GM23248 (cell line): ENCODE measurements around the gene PRIM1. TPM values are rescaled to one million over a fixed set of nuclear protein-coding genes. Genes with fewer than 3 reads are reported as not detected.

ENCODE experiments used
- DNase-seq: peaks from one replicate; pipeline ENCODE4 v3.0.0-alpha.2; 2015
- H2AFZ ChIP-seq: fragments of 200-600 bp; sonication (generic); 2 replicates; pipeline ENCODE4 v1.6.1; 2016; ENCODE audit warnings: antibody characterized with exemption
- H3F3A ChIP-seq: fragments of 200-600 bp; sonication (generic); 2 replicates; pipeline ENCODE4 v1.6.1; 2016; ENCODE audit warnings: mild to moderate bottlenecking, antibody characterized with exemption, mixed run types; ENCODE audit not compliant: insufficient read depth
- H3K27ac ChIP-seq: fragments of 200-600 bp; sonication (generic); 2 replicates; pipeline ENCODE4 v1.5.1; 2016; ENCODE audit warnings: mild to moderate bottlenecking
- H3K27me3 ChIP-seq: fragments of 200-600 bp; sonication (generic); replicated peaks from 2 replicates; pipeline ENCODE4 v1.6.1; 2016; ENCODE audit warnings: mild to moderate bottlenecking; ENCODE audit not compliant: insufficient read depth
- H3K36me3 ChIP-seq: fragments of 200-600 bp; sonication (generic); 2 replicates; pipeline ENCODE4 v1.6.1; 2016; ENCODE audit warnings: low read depth, mild to moderate bottlenecking
- H3K4me1 ChIP-seq: fragments of 200-600 bp; sonication (generic); 2 replicates; pipeline ENCODE4 v1.6.1; 2016; ENCODE audit warnings: mild to moderate bottlenecking; ENCODE audit not compliant: insufficient read depth
- H3K4me2 ChIP-seq: fragments of 200-600 bp; sonication (generic); one replicate; pipeline ENCODE4 v1.6.1; 2016; ENCODE audit warnings: mild to moderate bottlenecking; ENCODE audit not compliant: unreplicated experiment
- H3K4me3 ChIP-seq: fragments of 200-600 bp; sonication (generic); 2 replicates; pipeline ENCODE4 v1.5.1; 2016; ENCODE audit warnings: mild to moderate bottlenecking
- H3K79me2 ChIP-seq: fragments of 200-600 bp; sonication (generic); 2 replicates; pipeline ENCODE4 v1.6.1; 2016; ENCODE audit warnings: mild to moderate bottlenecking; ENCODE audit not compliant: insufficient read depth
- H3K9ac ChIP-seq: fragments of 200-600 bp; sonication (generic); 2 replicates; pipeline ENCODE4 v1.6.1; 2016; ENCODE audit warnings: mild to moderate bottlenecking
- H3K9me2 ChIP-seq: fragments of 200-600 bp; sonication (generic); 2 replicates; pipeline ENCODE4 v1.6.1; 2016; ENCODE audit warnings: mixed run types, mild to moderate bottlenecking, moderate library complexity; ENCODE audit not compliant: insufficient read depth
- H3K9me3 ChIP-seq: fragments of 200-600 bp; sonication (generic); one replicate; pipeline ENCODE4 v1.6.1; 2017; ENCODE audit warnings: low read depth
- H4K20me1 ChIP-seq: fragments of 200-600 bp; sonication (generic); 2 replicates; pipeline ENCODE4 v1.6.0; 2016; ENCODE audit not compliant: insufficient read depth
- EZH2 ChIP-seq: fragments of 200-600 bp; sonication (generic); IDR thresholded peaks from 2 replicates; pipeline ENCODE4 v1.6.1; 2018; ENCODE audit warnings: antibody characterized with exemption, mild to moderate bottlenecking; ENCODE audit not compliant: insufficient read depth, poor library complexity, severe bottlenecking
- EZH2phosphoT487 ChIP-seq: fragments of 200-600 bp; sonication (generic); IDR thresholded peaks from 2 replicates; pipeline ENCODE4 v1.6.1; 2018; ENCODE audit warnings: antibody characterized with exemption, moderate library complexity, mild to moderate bottlenecking, low read depth; ENCODE audit not compliant: insufficient read depth
- WGBS, 2 experiments: methylation state at CpG; one replicate each; pipeline ENCODE4 v1.1.6; 2015 to 2017; ENCODE audit warnings: low lambda C conversion rate in 2 of 2, low coverage in 1 of 2; ENCODE audit errors: missing lambda C conversion rate in 2 of 2; 5-methylcytosine and 5-hydroxymethylcytosine counted together
- in situ Hi-C: fragments of 300-500 bp; cut with MboI; formaldehyde crosslinking; loops from 2 replicates; pipeline ENCODE4 v1.15.0; 2020
- polyA plus RNA-seq: library from polyadenylated mRNA; unstranded; fragments of >200 nt; fragmentation: Nextera tagmentation; extraction: Ambion mirVana; gene quantifications from 2 replicates; pipeline ENCODE4 v1.2.1, GENCODE V29; 2016
- total RNA-seq: library from RNA; depleted of rRNA; stranded (reverse); fragments of >200 nt; shearing (Covaris generic); gene quantifications from 2 replicates; pipeline ENCODE4 v1.2.3, GENCODE V29; 2014; rRNA removed

PRIM1 gene
- total and polyA plus RNA-seq, 2 experiments from 2014 or later: 6.1 to 8.7 TPM

- H3K36me3 ChIP-seq: no peaks in the 10 kb centered on the region
- peak; percentile 100 for DNase-seq
- H3F3A ChIP-seq: peaks cover 23% of the 10 kb centered on the region
- no peaks in the 10 kb centered on the region for H3K9me2 ChIP-seq
- peak within 1 kb of the TSS; percentile 89 for H2AFZ ChIP-seq
- H3K27ac ChIP-seq: peak within 1 kb of the TSS; percentile 97
- H3K9me3 ChIP-seq: no peaks in the 10 kb centered on the region
- no peak for TF ChIP-seq EZH2phosphoT487
- TF ChIP-seq EZH2: no peak
- no peaks in the 10 kb centered on the region for H3K27me3 ChIP-seq
- peaks cover 18% of the 10 kb centered on the region for H3K4me1 ChIP-seq
- H3K4me2 ChIP-seq: peak within 1 kb of the TSS; percentile 94
- WGBS, 2 experiments: 0 to 2% methylated on average over 51 to 63 of the region's 64 CpGs
- H3K79me2 ChIP-seq: peaks cover 46% of the 10 kb centered on the region
- H3K4me3 ChIP-seq: peak within 1 kb of the TSS; percentile 98
- H3K9ac ChIP-seq: peak within 1 kb of the TSS; percentile 97
- in situ Hi-C loops: no loop called here
- peaks cover 3% of the 10 kb centered on the region; the same call in 1 of the 2 replicates for H4K20me1 ChIP-seq
Observed at GRCh38 chr12:56688129-56688845, 63.8 kb downstream of the PRIM1 start, which contains the start of gene PTGES3. PTGES3 (minus strand) TSS chr12:56688284; CDS start chr12:56687999, 285 bp downstream.

- peaks cover 3% of the 10 kb centered on the region; the same call in 1 of the 2 replicates for H4K20me1 ChIP-seq
- H3K27me3 ChIP-seq: no peaks in the 10 kb centered on the region
- H3K4me1 ChIP-seq: peaks cover 18% of the 10 kb centered on the region
- peak; percentile 60 for DNase-seq
- peak overlapping the region; percentile 79 for H2AFZ ChIP-seq
- no peaks in the 10 kb centered on the region for H3K9me3 ChIP-seq
- H3F3A ChIP-seq: peaks cover 23% of the 10 kb centered on the region
- TF ChIP-seq EZH2phosphoT487: no peak
- TF ChIP-seq EZH2: no peak
- H3K9ac ChIP-seq: peak overlapping the region; percentile 97
- peaks cover 54% of the 10 kb centered on the region for H3K79me2 ChIP-seq
- H3K4me3 ChIP-seq: peak overlapping the region; percentile 98
- peak overlapping the region; percentile 97 for H3K27ac ChIP-seq
- in situ Hi-C loops: no loop called here
- H3K4me2 ChIP-seq: peak overlapping the region; percentile 91
- WGBS, 2 experiments: 1% methylated on average over 50 to 54 of the region's 62 CpGs
- H3K9me2 ChIP-seq: no peaks in the 10 kb centered on the region
- no peaks in the 10 kb centered on the region for H3K36me3 ChIP-seq
Observed at GRCh38 chr12:56687223-56688128, 64.6 kb downstream of the PRIM1 start.

- Histone ChIP-seq H3K27ac (peak overlapping the region; percentile 66), H3K36me3 (0 out of 2 replicates have a peak, but pooled peaks cover 4% of the 10 kb centered on the region)
Observed at GRCh38 chr12:56684745-56685359, 67.3 kb downstream of the PRIM1 start.

GRCh38 chr12:56682323-56682722 lies 69.8 kb downstream of the PRIM1 start:
- whole genome bisulfite sequencing, 2 experiments: 76 to 77% methylated on average over 5 to 6 of the region's 6 CpGs
- no peak overlapping the region for H3K27ac ChIP-seq
- peaks cover 100% of the 10 kb centered on the region for H3K79me2 ChIP-seq
- peaks cover 17% of the 10 kb centered on the region for H3F3A ChIP-seq
- H2AFZ ChIP-seq: no peak overlapping the region
- H4K20me1 ChIP-seq: peaks cover 7% of the 10 kb centered on the region; the same call in 1 of the 2 replicates
- H3K9ac ChIP-seq: no peak overlapping the region
- H3K27me3 ChIP-seq: no peaks in the 10 kb centered on the region
- H3K4me1 ChIP-seq: peaks cover 18% of the 10 kb centered on the region
- no peaks in the 10 kb centered on the region for H3K9me3 ChIP-seq
- H3K9me2 ChIP-seq: no peaks in the 10 kb centered on the region
- peaks cover 6% of the 10 kb centered on the region; the same call in 1 of the 2 replicates for H3K36me3 ChIP-seq
- TF ChIP-seq EZH2 (no peak), EZH2phosphoT487 (no peak)
- no peak overlapping the region for H3K4me2 ChIP-seq
- H3K4me3 ChIP-seq: no peak overlapping the region
- in situ Hi-C loops: no loop called here
- no peak for DNase-seq

More at GRCh38 chr12:56684745-56685359, 67.3 kb downstream of the PRIM1 start:
- Histone ChIP-seq H3K4me3 (peak overlapping the region; percentile 98), H3K4me2 (peak overlapping the region; percentile 91), H3K9me3 (no peaks in the 10 kb centered on the region), H4K20me1 (peaks cover 7% of the 10 kb centered on the region; the same call in 1 of the 2 replicates), H2AFZ (no peak overlapping the region), H3K9me2 (no peaks in the 10 kb centered on the region), H3K79me2 (peaks cover 81% of the 10 kb centered on the region), H3F3A (peaks cover 23% of the 10 kb centered on the region), H3K4me1 (peaks cover 18% of the 10 kb centered on the region), H3K9ac (peak overlapping the region; percentile 74), H3K27me3 (no peaks in the 10 kb centered on the region)
- TF ChIP-seq EZH2phosphoT487 (no peak), EZH2 (no peak)
- in situ Hi-C loops: no loop called here
- DNase-seq: peak; percentile 43
- WGBS, 2 experiments: 4 to 10% methylated on average over 8 of the region's 8 CpGs

Other genes with a start within 250 kb of the PRIM1 start
- 23.8 and 28.7 TPM in 2 replicates for gene RBMS2, start 230.5 kb downstream of the PRIM1 start, total RNA-seq
- 20.9 and 28.7 TPM in 2 replicates for gene RBMS2, start 230.5 kb downstream of the PRIM1 start, polyA plus RNA-seq
- 13.0 and 24.7 TPM in 2 replicates for gene BAZ2A, start 122.0 kb downstream of the PRIM1 start, total RNA-seq
- 19.0 and 23.2 TPM in 2 replicates for gene BAZ2A, start 122.0 kb downstream of the PRIM1 start, polyA plus RNA-seq
- gene ATP5F1B, start 106.3 kb downstream of the PRIM1 start, total RNA-seq: 456 and 505 TPM in 2 replicates
- 826 and 857 TPM in 2 replicates for gene ATP5F1B, start 106.3 kb downstream of the PRIM1 start, polyA plus RNA-seq
- gene PTGES3, start 64.0 kb downstream of the PRIM1 start, total RNA-seq: 79.9 and 89.2 TPM in 2 replicates
- gene PTGES3, start 64.0 kb downstream of the PRIM1 start, polyA plus RNA-seq: 237 and 245 TPM in 2 replicates
- 624 and 672 TPM in 2 replicates for gene NACA, start 27.0 kb downstream of the PRIM1 start, total RNA-seq
- 759 and 762 TPM in 2 replicates for gene NACA, start 27.0 kb downstream of the PRIM1 start, polyA plus RNA-seq
- gene HSD17B6, start 11.0 kb upstream of the PRIM1 start, total RNA-seq: 0.22 and 4.3 TPM in 2 replicates
- 0.51 and 0.94 TPM in 2 replicates for gene HSD17B6, start 11.0 kb upstream of the PRIM1 start, polyA plus RNA-seq
- gene SDR9C7, start 182.1 kb upstream of the PRIM1 start, total RNA-seq: not detected in 2 replicates
- gene SDR9C7, start 182.1 kb upstream of the PRIM1 start, polyA plus RNA-seq: not detected in 2 replicates
- gene RDH16, start 205.3 kb upstream of the PRIM1 start, total RNA-seq: not detected in 2 replicates
- not detected in 2 replicates for gene RDH16, start 205.3 kb upstream of the PRIM1 start, polyA plus RNA-seq